ENCODE measurements around the gene ALOX5.
A peak's percentile ranks its signal among the peaks of the same experiment; 100 is the strongest.
"Not testable (repeated sequence)": the region's sequence is repeated elsewhere in the genome, so short reads cannot be mapped to it uniquely, and the experiment has no call there.

ALOX5 gene

DNA sequence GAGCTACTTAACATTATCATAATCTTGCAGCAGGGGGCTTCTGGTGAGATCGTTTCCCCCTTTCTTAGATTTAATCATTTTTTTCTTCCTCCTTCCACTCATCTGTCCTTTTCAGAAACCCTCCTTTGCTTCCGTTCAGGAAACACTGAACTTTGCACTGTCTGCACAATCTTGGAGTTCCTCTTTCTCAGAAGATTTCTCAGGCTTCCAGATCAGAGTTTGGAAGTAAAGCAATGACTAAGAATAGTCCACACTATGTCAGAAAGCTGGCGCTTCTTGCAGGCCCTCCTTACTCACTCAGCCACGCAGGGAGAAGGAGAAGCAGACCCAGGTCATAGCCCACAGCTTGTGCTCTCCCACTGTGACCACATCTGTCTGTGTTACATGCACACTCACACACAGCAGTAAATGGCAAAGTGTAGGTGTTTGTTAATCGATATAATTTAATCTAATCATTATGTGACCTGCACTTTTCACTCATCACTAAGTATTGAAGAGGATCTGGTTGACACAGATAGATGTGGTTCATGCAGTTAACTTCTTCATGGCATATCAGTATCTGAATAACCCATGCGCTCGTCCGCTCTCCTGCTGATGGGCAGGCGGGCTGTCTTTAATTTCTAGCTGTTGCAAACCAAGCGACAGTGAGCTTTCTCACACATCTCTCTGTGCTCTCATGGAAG is 30.2 kb downstream of the ALOX5 start:
- DNase-seq (ENCODE audit: low read depth in 1 of 2, low spot score in 1 of 2): no peak

DNA sequence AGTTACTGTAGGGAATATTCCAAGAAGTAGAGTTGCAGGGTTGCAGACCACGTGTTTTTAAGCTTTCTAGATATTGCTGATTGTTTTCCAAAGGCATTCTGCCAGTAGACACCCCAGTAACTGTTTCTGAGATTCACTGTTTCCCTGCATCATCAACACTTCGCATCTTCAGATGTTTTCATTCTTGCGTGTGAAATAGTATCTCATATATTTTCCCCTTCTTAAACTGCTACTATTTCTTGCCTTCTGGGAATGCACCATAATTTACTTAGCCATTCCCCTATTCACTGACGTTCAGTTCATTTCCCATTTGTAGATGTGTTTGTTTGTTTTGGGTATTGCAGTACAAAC is 30.7 kb downstream of the ALOX5 start:
- DNase-seq (ENCODE audit: low read depth in 1 of 2, low spot score in 1 of 2): no peak

DNA sequence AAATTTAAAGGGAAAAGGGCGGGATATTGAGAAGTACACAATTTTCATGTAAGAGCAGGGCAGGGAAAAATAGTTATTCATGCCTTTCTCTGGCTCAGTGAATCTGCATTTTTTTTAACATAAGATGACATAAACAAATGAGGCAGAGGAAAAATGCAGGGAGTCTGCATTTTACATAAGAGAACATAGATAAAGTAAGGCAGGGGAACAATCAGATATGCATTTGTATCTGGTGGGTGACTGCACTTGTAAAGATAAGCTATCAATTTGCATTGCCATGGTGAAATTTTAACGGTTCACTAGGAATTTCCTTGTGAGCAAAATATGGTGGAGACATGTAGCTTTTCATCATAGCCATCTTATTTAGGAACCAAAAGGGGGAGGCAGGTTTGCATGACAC is 33.5 kb downstream of the ALOX5 start:
- no peak for DNase-seq (ENCODE audit: low read depth in 1 of 2, low spot score in 1 of 2)

DNA sequence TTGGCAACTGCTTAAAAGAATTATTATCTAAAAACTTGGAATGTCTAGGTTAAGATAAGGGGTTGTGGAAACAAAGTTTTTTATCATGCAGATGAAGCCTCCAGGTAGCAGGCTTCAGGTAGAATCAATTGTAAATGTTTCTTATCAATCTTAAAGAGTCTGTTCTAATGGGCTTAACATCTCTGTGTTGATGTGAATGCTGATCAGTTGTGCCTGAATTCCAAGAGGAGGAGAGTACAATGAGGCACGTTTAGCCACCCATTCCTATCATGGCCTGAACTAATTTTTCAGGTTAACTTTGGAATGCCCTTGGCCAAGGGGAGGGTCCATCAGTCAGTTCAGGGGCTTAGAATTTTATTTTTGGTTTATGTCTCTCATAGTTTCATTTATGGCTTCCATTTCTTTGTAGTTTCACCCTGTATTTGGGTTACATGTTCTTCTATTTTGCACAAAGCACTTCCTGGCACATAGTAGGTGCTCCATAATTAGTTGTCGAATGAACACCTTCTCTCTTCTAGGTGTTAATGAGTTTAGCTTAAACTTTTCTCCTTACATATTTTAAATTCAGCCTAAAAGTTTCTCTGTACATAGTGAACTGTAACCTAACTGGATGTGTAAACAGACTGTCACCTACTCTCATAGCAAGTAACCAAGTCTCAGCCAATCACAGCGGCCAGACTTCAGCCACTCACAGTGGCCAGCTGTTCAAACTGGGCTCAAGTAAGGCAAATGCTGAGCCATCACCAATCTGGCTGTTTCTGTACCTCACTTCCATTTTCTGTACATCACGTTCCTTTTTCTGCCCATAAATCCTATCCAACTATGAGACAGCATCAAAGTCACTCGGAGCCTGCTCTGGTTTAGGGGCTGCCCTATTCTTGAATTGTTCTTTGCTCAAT is 34.7 kb downstream of the ALOX5 start:
- no peak for DNase-seq (ENCODE audit: low read depth in 1 of 2, low spot score in 1 of 2)

DNA sequence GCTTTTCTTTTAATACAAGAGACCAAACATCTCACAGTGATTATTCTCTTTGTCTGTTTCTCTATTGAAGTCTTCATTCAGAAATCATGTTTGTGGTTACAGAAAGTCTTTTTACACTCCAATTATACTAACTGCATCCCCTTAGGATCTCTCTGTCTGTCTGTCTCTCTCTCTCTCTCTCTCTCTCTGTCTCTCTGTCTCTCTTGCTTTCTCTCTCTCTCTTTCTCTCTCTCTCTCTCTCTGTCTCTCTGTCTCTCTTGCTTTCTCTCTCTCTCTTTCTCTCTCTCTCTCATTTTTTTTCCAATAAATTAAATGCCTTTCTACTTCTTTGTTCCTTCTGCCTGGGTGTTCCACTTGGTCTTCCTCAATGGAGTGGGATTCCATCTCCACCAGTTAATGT is 35.3 kb downstream of the ALOX5 start:
- not testable (repeated sequence) for DNase-seq (ENCODE audit: low read depth in 1 of 2, low spot score in 1 of 2)

DNA sequence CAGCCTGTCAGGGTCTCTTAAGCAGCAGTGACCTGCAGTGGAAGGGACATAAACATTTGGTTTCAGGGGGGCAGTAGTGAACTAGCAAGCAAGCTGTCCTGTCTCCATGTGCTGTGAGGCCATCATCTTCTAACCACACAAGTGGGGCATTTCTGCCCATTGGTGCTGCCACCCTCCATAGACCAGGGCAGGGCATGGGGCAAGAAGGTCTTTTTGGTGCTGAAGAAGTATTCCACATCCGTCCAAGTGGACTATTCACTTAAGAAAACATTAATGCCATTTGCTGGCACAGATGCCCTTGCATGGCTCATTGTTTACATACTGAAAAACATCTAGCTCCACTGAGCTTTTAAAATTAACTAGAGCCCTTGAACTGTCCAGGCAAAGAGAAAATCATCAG is 35.8 kb downstream of the ALOX5 start:
- no peak for DNase-seq (ENCODE audit: low read depth in 1 of 2, low spot score in 1 of 2)

DNA sequence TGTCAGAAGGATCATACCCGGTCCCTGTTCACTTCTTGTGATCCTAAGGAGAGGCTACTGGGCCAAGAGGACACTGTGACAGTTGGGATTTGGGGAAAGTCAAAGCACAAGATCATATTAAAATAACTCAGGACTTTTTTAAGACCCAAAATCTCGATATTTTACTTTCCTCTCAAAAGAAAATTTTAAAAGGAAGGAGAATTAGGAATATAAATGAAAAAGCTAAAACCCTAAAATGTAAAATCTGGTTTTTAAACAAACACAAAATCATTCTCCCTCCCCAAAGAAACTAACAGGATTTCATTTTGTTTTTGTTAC is 36.4 kb downstream of the ALOX5 start:
- no peak for DNase-seq (ENCODE audit: low read depth in 1 of 2, low spot score in 1 of 2)

DNA sequence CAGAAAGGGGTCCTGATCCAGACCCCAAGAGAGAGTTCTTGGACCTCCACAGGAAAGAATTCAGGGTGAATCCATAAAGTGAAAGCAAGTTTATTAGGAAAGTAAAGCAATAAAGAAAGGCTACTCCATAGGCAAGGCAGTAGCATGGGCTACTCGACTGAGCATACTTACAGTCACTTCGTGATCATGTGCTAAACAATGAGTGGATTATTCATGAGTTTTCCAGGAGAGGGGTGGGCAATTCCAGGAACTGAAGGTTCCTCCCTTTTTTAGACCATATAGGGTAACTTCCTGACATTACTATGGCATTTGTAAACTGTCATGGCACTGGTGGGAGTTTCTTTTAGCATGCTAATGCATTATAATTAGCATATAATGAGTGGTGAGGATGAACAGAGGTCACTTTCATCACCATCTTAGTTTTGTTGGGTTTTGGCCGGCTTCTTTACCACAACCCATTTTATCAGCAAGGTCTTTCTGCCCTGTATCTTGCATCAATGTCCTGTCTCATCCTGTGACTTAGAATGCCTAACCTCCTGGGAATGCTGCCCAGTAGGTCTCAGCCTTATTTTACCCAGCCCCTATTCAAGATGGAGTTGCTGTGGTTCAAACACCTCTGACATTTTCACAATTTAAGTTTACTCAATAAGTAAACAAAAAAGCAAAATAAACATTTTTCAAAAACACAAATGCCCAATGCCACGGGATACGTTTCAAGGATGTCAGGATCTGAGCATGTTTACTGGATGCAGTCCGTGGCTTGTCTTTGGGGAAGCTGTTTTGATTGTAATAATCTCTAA is 37.0 kb downstream of the ALOX5 start:
- DNase-seq (ENCODE audit: low read depth in 1 of 2, low spot score in 1 of 2): no peak

DNA sequence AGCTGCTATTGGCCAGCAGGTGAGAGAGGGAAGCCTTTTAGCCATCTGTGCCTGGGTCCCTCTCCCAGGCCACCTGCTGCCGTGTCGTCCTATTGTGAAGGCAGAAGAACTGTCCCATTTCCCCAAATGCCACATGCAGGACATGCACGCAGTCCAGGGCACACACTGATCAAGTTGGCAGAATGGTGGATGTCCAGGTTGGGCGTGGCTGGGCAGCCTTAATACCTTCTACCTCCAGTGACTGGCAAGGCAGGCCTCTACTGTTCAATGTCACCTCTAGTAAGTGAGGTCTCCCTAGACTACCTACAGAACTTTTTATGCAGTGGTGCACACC is 37.6 kb downstream of the ALOX5 start:
- no peak for DNase-seq (ENCODE audit: low read depth in 1 of 2, low spot score in 1 of 2)

DNA sequence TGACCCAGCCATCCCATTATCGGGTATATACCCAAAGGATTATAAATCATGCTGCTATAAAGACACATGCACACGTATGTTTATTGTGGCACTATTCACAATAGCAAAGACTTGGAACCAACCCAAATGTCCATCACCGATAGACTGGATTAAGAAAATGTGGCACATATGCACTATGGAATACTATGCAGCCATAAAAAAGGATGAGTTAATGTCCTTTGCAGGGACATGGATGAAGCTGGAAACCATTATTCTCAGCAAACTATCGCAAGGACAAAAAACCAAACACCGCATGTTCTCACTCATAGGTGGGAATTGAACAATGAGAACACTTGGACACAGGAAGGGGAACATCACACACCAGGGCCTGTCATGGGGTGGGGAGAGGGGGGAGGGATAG is 41.0 kb downstream of the ALOX5 start:
- not testable (repeated sequence) for DNase-seq (ENCODE audit: low read depth in 1 of 2, low spot score in 1 of 2)

DNA sequence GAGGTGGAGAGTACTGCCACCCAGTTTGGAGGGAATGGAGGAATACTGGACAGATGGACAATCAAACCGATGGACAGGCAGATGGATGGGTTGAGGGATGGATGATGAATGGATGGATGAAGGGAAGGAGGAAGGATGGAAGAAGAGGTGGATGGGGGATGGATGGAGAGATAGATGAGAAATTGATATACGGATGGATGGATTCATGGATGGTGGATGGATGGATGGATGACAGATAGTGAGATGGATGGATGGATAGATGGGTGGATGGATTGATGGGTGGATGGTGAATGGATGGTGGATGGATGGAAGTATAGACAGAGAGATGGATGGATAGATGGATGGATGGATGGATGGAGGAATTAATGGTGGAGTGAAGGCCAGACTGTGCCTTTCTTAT is 42.6 kb downstream of the ALOX5 start:
- DNase-seq (ENCODE audit: low read depth in 1 of 2, low spot score in 1 of 2): no peak

DNA sequence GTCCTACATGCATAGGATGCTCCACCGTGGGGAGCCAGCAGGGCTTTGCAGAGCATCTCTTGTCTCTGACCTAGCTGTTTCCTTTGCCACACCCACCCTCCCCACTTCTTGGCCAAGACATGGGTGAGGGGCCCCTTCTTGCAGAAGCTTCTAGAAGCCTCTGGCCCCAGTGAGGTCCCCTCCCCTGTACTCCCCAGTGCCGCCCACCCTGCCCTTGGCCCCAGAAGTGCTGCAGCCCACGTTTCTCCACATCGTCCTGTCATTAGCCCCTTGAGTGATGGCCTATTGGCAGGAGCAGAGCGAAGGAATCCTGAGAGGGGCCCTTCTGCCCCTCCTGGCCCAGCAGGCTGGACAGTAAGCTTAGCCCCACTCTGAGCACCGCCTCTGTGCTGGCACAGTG is 43.7 kb downstream of the ALOX5 start:
- DNase-seq (ENCODE audit: low read depth in 1 of 2, low spot score in 1 of 2): no peak

DNA sequence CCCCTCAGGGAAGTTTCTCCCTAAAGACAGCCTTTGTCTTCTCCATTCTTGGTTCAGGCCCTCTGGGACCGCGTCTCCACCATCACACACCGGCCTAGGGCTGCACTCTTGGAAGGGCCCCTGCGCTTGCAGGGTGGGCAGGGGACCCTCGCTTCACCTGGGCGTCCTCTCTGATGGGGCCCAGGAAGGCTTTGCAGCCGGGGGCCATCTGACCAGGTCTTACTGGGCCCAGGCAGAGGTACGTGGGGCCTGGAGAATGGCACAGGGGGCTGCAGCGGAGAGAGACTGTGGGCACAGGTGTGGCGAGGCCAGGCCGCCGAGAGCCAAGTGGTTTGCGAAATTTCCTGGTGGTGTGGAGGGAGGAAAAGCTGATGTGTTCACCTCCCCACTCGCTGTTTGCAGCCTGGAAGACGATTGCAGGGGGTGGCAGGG is 44.4 kb downstream of the ALOX5 start:
- no peak for DNase-seq (ENCODE audit: low read depth in 1 of 2, low spot score in 1 of 2)

DNA sequence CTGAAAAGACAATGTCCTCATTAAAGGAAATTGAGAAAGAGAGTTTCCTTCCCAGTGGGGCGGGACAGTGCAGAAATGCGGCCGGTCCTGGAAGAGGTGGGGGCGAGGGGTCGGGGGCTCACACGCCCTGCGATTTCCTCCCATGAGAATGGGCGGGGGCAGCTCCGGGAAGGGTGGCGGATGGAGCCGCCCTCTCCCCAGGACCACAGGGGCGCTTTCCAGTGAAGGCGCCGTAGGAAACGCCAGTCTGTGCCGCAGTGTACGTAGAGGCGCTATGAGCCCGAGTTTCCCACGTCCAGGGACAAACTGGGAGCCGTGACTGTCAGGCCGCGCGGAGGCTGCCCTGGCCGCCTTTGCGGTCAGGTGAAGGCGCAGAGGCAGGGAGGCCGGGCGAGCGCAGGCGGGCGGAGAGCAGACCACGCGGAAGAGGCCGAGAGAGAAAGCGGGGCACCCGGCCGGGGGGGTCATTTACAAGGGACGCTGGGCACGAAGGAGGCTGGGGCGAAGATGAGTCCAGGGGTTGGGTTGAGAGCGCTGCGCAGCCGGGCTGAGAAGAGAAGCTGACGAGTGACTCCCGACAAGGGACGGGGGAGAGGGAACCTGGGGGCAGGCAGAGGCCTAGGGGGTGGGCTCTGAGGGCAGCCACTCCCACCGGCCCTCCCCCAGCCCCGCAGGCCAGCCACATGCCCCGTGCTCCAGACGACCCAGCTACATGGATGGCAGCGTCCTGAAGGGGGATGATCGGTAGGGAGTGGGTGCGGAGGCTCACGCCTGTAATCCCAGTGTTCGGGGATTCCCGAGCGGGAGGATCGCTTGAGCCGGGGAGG is 45.0 kb downstream of the ALOX5 start:
- DNase-seq (ENCODE audit: low read depth in 1 of 2, low spot score in 1 of 2): peak in 1 of 2 donors; percentile 17

DNA sequence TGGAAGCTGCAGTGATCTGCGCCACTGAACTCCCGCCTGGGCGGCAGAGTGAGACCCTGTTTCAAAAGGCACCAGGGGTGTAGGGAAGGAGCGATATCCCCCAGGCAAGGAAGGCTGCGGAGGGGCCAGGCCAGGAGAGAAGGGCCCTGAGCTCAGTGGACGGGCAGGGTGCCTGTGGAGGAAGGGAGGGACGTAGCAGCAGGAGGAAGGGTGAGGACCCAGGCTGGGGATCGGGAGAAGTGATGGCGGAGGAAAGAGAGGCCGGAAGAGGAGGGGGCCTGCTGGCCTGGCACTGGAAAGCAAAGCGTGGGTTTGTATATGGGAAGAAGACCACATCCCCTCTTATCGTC is 45.6 kb downstream of the ALOX5 start:
- DNase-seq (ENCODE audit: low read depth in 1 of 2, low spot score in 1 of 2): no peak

DNA sequence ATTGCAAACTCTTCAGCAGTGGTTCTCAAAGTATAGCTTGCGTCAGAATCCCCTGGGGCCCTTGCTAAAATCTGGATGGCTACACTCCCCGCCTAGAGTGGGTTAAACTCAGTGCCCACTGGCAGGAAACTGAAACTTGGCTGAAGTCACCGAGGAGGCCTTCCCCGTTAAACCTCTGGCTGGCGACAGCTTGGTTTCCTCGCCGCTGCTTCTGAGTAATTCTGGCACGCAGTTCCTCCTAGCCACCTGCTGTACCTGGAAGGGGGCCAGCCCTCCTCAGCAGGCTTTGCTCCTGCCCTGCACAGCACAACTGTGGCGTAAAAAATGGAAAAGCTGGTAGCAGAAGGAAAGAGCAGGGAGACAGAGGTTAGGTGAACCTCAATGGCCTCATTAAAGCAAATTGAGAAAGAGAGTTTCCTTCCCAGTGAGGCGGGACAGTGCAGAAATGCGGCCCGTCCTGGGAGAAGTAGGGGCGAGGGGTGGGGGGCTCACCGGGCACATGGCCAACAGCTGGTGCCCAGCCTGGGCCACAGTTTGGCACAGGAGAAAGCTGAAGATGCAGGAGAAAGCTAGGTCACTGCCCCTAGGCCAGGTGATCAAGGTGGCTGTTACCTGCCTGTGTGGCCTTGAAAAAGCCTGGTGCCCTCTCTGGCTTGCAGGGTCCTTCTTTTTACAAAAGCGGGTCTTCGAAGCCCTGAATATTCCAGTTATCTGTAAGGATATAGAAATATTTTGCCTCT is 46.6 kb downstream of the ALOX5 start:
- DNase-seq (ENCODE audit: low read depth in 1 of 2, low spot score in 1 of 2): no peak

DNA sequence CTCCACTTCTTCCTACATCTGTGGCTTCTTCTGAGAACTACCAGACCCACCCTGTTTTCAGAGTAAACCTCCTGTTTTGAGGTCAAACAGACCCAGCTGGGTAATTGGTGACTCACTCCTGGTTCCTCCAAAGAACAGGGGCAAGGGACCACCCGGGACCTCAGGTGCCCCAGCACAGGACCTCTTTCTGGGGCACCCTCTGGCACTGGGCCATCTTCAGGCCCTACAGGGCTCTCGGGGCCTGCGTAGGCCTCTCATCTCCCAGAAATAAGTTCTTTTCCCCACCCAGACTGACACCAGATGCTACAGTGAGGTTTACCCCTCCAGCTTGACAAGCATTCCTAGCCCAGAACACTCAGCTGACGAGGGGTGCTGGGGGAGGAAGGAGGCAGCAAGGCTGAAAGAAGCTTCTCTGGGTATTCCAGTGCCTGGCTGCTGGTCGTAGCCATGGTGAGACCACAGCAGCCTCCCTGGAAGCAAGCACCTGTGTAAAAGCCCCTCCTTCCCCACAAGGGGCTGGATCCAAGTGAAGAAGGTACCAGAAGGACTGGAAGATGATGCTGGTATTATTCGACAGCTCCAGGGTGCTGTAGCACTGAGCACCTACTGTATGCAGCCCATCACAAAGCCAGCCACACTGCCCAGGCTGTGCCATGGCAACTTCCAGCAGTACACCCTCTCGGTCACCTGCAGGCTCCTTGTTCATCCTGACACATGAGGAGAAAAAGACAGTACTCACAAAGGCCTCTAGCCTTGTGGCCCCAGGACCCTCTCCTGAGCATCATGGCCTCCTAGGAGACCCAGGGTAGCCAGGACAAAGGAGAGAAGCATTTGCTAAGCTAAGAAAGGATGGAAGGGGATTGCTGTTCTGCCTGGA is 47.4 kb downstream of the ALOX5 start:
- no peak for DNase-seq (ENCODE audit: low read depth in 1 of 2, low spot score in 1 of 2)

DNA sequence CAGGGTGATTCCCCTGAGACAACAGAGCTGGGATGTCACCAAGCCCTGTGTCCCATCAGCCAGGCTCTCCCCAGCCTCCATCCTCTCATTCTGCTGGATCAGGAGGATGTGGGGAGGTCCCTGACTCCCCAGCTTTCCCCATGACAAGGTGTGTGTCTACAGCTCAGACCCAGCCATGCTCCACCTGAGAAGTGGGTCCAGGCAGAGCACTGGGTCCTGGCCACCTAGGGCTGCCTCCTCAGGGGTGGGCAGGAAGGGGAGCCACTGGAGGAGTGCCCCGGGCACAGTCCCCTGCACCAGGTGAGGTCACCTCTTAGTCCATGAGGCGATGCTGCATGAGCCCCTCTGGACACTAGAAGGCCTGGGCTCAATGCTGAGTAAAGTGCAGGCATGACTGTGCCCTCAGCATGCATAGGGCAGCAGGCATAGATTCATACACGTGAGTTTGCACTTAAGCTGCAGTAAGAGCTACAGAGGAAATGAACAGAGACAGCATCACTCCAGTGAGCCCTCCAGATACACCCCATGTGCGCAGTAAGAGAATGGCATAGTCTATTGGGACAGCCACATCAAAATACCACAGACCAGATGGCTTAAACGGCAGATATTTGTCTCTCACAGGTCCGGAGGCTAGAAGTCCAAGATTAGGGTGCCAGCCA is 48.3 kb downstream of the ALOX5 start:
- no peak for DNase-seq (ENCODE audit: low read depth in 1 of 2, low spot score in 1 of 2)
